Measurements from ENCODE around the gene TIGD4.

GRCh38 chr4:152735396-152735859 is 44.1 kb downstream of the TIGD4 start:
- TF ChIP-seq KDM4B (CRISPR knock-in tag; IDR thresholded peaks at IDR 0.05) (no peak), ELF1 (CRISPR knock-in tag; IDR thresholded peaks at IDR 0.05) (no peak)
